Ramos (cell line): ENCODE results near the gene G6PD.
"Not testable (repeated sequence)": the region's sequence is repeated elsewhere in the genome, so short reads cannot be mapped to it uniquely, and the experiment has no call there.

ENCODE experiments used
- in situ Hi-C: fragments of 300-500 bp; cut with MboI; formaldehyde crosslinking; loops from one replicate; pipeline ENCODE4 v1.14.3; 2022; ENCODE audit warnings: low sequenced_read_pairs; ENCODE audit not compliant: unreplicated experiment

Gene G6PD

GRCh38 chrX:154519389-154519788, 27.3 kb downstream of the G6PD start:
- in situ Hi-C loops: no loop called here

GRCh38 chrX:154517101-154517781, 29.4 kb downstream of the G6PD start:
- in situ Hi-C loops: no loop called here

GRCh38 chrX:154516656-154517100, 30.0 kb downstream of the G6PD start:
- in situ Hi-C loops: no loop called here

DNA sequence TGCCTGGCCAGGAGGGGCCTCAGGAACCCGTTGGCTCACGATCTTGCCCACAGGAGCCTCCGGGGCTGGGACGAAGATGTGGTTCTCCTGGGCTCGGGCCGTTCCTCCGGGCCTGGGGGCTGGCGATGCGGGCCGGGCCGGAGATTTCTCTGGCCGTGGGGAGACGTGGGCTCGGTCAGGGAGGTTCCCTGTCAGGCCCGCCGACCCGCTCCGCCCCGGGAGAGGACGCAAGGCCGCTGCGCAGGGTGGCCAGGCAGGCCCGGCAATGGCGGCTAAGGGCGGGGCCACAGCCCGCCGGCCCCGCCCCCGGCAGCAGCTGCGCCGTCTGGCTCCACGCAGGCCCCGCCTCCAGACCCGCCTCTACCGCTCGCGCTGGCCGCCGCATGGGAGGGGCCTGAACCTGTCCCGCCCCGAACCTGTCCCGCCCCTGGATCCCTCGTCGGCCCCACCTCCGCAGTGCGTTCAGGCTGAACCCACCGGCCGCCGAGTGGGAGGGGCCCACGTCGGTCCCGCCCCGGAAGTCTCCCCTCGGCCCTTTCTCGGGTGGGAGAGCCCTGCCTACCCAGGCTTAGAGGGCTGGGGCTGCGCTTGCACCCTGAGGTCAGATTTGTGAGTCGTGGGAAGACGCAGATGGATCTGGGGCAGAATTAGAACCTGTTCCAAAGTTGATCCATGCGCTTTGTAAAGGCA, 30.5 kb downstream of the G6PD start, which contains the start of gene FAM3A:
Gene FAM3A (minus strand): TSS at position 267 of the 690 bp plus-strand sequence. CDS start 460 bp downstream, outside the sequence.
- in situ Hi-C loops: no loop called here

GRCh38 chrX:154515090-154515965, 31.3 kb downstream of the G6PD start:
- in situ Hi-C loops: no loop called here

DNA sequence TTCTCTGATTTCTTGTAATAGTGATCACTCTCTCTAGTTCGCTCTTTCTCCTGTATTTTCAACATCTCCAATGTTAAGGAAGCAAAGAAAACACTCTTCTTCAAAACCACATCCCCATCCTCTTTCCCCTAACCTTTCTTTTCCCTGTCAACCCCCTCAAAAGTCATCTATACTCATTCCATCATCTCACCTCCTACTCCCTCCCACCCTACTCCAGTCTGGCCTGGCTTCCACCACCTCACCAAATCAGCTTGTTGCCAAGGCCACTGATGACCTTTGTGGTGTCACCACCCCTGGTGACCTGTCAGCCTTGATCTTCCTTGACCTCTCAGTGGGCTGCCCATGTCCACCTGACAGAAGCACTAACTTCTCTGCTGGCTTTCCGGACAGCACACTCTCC, 32.9 kb downstream of the G6PD start:
- in situ Hi-C loops: no loop called here

GRCh38 chrX:154512879-154513553, 33.6 kb downstream of the G6PD start:
- in situ Hi-C loops: no loop called here

DNA sequence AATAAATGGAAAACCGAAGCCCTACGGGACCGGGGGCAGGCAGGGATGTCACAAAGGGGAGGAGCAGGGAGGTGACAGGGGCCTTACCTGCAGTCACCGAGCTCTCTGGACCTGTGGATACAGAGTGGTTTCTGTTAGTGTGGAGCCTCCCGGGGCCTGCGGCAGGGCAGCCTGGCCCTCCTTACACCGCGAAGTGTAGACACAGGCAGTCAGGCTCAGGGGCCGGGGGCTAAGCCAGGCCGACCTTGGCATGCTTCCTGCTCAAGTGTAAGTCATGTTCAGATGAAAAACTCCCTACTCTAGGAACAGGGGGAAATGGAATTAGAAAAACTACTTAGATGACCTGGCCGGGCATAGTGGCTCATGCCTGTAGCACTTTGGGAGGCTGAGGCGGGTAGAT, 34.9 kb downstream of the G6PD start:
- in situ Hi-C loops: no loop called here

DNA sequence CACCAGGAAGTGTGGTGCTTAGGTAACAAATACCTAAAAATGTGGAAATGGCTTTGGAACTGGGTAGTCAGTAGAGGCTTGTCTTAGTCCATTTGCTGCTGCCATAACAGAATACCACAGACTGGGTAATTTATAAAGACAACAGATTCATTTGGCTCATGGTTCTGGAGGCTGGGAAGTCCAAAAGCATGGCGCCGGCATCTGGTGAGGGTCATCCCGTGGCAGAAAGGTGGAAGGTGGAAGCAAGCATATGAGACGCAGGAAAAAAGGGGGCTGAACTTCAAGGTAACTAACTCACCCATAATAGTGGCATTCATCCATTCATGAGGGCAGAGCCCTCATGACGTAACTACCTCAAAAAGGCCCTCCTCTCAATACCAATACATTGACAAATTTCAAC, 37.2 kb downstream of the G6PD start:
- in situ Hi-C loops: no loop called here

- in situ Hi-C loops: no loop called here
Observed at GRCh38 chrX:154508384-154508745, 38.3 kb downstream of the G6PD start.

DNA sequence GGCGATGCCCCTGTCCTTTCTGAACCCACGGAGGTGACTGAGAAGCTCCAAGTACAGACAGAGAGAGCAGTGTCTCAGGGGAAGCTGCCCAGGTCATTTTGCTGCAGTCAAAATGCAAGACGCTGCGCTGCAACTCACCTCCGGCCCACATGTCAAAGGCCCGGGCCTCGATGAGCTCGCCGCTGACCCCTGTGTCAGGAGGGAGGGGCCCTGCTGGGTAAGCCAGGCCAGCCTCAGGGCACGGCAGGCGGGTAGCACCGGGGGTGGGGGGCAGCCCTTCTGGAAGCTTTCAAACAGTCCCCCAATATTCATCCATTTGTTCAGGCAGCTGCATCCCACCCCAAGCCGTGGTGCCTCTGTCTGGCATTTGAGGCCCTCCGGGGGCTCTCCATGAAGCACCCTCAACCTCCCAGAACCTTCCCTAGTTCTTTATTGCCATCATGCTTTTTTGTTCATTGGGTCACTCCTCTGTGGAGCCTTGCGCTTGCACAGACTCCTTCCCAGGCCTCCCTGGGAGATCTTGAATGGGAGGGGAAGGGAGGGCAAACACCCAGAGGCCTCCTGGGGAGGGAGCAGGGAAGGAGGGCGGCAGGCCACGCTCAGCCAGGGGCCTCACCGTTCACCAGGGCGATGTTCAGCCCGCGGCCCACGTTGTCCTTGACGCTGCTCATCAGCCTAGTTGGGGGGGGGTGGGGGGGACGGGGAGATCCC, 38.8 kb downstream of the G6PD start:
- in situ Hi-C loops: no loop called here

DNA sequence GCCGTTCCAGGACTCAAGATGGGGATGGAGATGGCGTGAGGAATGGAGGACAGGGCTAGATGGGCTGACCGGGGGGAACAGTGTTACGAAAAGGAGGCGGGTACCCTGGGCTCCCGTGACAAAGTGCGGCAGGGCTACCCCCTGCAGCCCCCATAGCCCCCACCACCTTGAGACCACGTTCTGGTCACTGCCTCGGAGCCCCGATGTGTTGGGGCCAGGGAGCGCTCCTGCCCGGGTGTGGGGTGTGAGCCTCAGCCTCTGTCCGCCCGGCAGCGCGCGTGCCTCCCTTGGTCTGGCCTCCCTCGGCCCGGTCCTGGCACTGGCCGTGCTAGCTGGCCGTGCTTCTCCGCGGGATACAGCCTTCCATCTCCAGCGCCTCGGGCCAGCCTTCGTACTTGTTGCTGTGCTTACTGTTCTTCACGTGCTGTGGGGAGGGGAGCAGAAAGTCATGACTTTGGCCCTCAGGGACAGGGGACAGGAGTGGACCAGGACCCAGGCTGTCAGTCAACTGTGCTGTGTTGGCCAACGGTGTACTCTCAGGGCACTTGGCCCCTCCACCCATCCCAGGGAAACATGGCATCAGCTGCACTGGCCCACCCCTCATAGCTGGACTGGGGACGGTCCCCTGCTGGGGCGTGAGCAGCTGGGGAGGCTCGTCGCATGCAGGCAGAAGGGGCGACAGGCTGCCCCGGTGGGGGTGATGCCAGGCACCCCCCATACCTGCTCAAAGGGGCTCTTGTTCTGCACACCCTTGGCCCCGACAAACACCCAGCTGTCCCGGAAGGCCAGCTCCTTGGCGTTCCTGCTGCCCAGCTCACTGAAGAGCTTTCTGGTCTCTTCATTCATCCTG, 39.9 kb downstream of the G6PD start:
- in situ Hi-C loops: no loop called here

- in situ Hi-C loops: no loop called here
Observed at GRCh38 chrX:154505734-154506133, 40.9 kb downstream of the G6PD start.

GRCh38 chrX:154502989-154503388, 43.7 kb downstream of the G6PD start:
- in situ Hi-C loops: no loop called here

DNA sequence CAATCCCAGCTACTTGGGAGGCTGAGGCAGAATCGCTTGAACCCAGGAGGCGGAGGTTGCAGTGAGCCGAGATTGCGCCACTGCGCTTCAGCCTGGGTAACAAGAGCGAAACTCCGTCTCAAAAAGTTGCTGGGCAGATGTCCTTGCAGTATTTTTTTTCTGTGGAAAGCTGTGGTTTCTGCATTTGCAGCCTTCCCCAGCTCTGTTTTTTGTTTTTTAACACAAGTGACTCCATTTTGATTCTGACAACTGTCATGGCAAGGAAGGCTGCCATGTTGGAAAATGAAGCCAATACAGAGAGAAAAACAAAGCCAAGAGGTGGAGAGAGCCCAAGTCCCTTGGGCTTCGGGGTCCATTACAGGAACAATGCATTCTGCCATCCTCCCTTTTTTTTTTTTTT, 44.5 kb downstream of the G6PD start:
- in situ Hi-C loops: no loop called here

- in situ Hi-C loops: not testable (repeated sequence)
Observed at GRCh38 chrX:154501423-154501822, 45.2 kb downstream of the G6PD start.

- in situ Hi-C loops: not testable (repeated sequence)
Observed at GRCh38 chrX:154496591-154497137, 50.0 kb downstream of the G6PD start.

DNA sequence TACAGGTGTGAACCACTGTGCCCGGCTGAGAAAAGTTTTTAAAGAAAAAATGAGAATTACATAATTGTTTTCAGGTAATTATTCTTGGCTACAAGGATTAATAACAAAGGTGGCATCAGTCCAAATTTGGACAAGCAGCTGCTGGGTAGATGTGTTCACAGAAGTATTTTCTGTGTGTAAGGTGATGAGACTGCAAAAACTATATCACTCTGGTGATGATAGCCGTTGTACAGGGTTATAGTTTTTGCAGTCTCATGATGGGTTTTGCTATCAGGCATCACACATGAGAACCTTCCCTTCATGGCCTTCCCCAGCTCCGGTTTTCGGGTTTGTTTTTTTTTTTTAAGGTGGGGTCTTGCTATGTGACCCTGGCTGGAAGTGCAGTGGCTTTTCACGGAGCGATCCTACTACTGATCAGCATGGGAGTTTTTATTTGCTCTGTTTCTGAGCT, 51.1 kb downstream of the G6PD start:
- in situ Hi-C loops: no loop called here
